Measurements from ENCODE around the gene SPINDOC.

The SPINDOC gene

DNA sequence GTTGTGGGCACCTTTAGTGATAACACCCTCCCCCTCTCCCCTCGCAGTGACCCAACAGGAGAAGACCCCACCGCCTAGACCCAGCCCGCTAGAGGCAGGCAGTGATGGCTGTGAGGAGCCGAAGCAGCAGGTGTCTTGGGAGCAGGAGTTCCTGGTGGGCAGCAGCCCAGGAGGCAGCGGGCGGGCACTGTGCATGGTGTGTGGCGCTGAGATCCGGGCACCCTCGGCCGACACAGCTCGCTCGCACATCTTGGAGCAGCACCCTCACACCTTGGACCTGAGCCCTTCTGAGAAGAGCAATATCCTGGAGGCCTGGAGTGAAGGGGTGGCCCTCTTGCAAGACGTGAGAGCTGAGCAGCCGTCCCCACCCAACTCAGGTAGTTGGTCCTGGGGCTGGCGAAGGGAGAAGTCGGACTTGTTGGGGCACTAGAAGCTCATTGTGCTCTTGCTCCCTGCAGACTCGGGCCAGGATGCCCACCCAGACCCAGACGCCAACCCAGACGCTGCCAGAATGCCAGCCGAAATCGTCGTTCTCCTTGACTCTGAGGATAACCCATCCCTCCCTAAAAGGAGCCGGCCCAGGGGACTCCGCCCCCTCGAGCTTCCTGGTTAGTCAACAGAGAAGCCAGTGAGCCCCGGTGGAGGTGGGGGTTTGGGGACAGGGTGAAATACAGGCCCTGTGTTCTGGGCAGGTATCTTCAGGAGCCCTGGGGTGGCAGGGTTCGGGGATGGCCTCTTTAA is 4.7 kb downstream of the SPINDOC start:
- peaks cover 10 to 16% of the 10 kb centered on the region in 2 experiments for H3K4me1 ChIP-seq (ENCODE audit: control insufficient read depth in 1 of 2, insufficient read depth in 1 of 2, low read depth in 1 of 2, low read length in 1 of 2)
- H3K27ac ChIP-seq, result no peak overlapping the region
- no peak overlapping the region for H3K4me3 ChIP-seq (ENCODE audit: low read depth in 1 of 2, low read length in 1 of 2)
- TF ChIP-seq, protein P1, sequence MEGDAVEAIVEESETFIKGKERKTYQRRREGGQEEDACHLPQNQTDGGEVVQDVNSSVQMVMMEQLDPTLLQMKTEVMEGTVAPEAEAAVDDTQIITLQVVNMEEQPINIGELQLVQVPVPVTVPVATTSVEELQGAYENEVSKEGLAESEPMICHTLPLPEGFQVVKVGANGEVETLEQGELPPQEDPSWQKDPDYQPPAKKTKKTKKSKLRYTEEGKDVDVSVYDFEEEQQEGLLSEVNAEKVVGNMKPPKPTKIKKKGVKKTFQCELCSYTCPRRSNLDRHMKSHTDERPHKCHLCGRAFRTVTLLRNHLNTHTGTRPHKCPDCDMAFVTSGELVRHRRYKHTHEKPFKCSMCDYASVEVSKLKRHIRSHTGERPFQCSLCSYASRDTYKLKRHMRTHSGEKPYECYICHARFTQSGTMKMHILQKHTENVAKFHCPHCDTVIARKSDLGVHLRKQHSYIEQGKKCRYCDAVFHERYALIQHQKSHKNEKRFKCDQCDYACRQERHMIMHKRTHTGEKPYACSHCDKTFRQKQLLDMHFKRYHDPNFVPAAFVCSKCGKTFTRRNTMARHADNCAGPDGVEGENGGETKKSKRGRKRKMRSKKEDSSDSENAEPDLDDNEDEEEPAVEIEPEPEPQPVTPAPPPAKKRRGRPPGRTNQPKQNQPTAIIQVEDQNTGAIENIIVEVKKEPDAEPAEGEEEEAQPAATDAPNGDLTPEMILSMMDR (IDR thresholded peaks at IDR 0.05), result no peak
- H3K9me3 ChIP-seq, result no peaks in the 10 kb centered on the region
- peaks cover 25% of the 10 kb centered on the region for H3K27me3 ChIP-seq
- H3K36me3 ChIP-seq, result no peaks in the 10 kb centered on the region

DNA sequence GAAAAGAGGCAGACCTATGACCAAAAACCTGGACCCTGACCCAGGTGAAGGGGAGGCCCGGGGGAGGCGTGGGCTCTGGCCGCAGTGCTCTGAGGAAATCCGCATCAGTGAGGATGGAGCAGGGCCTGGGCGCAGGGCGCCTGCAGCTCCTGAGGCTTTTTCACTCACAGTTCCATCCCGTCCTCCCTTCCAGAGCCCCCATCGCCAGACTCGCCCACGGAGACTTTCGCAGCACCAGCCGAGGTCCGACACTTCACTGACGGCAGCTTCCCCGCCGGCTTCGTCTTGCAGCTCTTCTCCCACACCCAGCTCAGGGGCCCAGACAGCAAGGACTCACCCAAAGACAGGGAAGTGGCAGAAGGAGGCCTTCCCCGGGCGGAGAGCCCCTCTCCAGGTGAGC is 5.4 kb downstream of the SPINDOC start:
- Histone ChIP-seq H3K27me3 (peaks cover 19% of the 10 kb centered on the region), H3K36me3 (no peaks in the 10 kb centered on the region), H3K27ac (no peak overlapping the region), H3K4me3 (ENCODE audit: low read depth in 1 of 2, low read length in 1 of 2) (no peak overlapping the region), H3K9me3 (no peaks in the 10 kb centered on the region), H3K4me1 (ENCODE audit: control insufficient read depth in 1 of 2, insufficient read depth in 1 of 2, low read depth in 1 of 2, low read length in 1 of 2) (peaks cover 7 to 13% of the 10 kb centered on the region in 2 experiments)
- TF ChIP-seq, protein P1 (IDR thresholded peaks at IDR 0.05), result no peak

DNA sequence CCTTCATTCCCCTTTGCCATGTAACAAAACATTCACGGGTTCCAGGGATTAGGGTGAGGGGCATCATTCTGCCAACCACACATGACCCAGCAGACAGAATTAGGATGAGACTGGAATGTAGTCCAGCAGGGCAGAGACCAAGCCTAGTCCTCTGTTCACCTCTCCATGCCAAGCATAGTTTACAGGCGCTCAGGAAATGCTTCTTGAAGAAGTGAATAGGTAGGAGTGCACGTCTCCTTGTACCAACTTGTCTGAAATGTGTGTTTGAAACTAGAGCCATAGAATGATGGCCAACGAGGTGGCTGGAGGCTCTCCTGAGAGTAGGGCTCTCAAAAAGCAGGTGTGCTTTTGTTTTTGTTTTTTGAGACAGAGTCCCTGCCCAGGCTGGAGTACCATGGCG is 8.2 kb downstream of the SPINDOC start:
- H3K4me3 ChIP-seq (ENCODE audit: low read depth in 1 of 2, low read length in 1 of 2), result no peak overlapping the region
- no peaks in the 10 kb centered on the region for H3K27me3 ChIP-seq
- TF ChIP-seq, protein P1 (IDR thresholded peaks at IDR 0.05), result no peak
- no peaks in the 10 kb centered on the region for H3K9me3 ChIP-seq
- H3K36me3 ChIP-seq, result peaks cover 3% of the 10 kb centered on the region
- H3K4me1 ChIP-seq (ENCODE audit: control insufficient read depth in 1 of 2, insufficient read depth in 1 of 2, low read depth in 1 of 2, low read length in 1 of 2), result peaks cover 0 to 1% of the 10 kb centered on the region in 2 experiments
- no peak overlapping the region for H3K27ac ChIP-seq

DNA sequence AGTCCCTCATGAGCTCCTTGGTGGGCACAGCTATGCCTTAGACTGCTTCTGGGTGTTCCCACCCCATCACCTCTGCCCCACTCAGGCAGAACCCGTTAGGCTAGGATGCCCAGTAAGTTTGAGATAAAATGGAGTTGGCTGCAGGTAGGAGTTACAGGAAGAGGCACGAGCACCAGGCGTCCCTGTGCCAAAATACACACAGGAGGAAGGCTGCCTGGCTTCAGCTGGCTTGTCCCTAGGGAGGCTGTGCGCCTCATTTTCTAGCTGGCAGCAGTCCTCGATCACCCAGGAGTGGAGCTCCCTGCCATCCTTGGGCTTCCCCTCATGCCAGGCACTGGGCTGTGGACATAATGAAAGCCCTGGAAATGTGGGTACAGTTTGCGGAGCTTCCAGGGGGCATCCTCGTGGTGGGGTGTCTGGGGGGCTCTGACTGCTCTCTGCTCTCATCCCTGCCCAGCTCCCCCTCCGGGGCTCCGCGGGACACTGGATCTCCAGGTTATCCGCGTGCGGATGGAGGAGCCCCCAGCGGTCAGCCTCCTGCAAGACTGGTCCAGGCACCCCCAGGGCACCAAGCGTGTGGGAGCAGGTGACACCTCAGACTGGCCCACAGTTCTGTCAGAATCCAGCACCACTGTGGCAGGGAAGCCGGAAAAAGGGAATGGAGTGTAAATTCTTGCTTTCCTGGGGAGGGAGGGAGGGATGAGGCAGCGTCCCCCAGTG is 13.4 kb downstream of the SPINDOC start:
- Histone ChIP-seq H3K27ac (no peak overlapping the region), H3K36me3 (peaks cover 9% of the 10 kb centered on the region), H3K4me3 (ENCODE audit: low read depth in 1 of 2, low read length in 1 of 2) (no peak overlapping the region), H3K9me3 (no peaks in the 10 kb centered on the region), H3K27me3 (no peaks in the 10 kb centered on the region), H3K4me1 (ENCODE audit: control insufficient read depth in 1 of 2, insufficient read depth in 1 of 2, low read depth in 1 of 2, low read length in 1 of 2) (no peaks in the 10 kb centered on the region)
- TF ChIP-seq, protein P1 (IDR thresholded peaks at IDR 0.05), result no peak

DNA sequence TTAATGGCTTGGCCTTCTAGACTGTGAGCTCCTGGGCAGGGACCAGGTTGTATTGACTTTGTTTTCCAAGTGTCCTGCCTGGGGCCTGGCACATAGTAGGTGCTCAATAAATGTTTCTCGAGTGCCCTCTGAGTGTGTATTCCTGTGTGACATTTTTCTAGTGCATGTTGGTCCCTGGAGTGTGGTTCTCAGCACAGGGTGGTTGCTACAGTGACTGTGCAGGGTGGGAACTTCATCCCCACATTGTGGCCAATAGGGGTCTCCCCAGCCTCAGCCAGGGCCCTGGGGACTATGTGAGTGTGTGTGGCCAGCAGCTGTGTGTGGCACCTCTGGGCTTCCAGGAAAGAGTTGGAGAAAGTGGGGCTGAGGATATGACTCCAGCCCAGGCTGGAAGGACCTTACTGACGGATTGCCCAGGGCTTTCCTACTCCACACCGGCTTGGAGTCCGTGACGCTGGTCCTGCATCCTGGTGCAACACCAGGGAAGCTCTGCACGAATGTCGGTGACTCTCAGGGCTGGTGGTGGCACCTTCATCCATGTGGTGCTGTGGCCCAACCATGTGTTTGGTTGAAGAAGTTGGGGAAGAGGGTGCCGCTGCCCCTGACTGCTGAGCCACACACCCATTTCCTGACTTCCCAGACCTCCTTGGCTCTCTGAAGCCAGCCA is 16.7 kb downstream of the SPINDOC start:
- Histone ChIP-seq H3K9me3 (no peaks in the 10 kb centered on the region), H3K27ac (no peak overlapping the region), H3K4me3 (ENCODE audit: low read depth in 1 of 2, low read length in 1 of 2) (no peak overlapping the region), H3K36me3 (peaks cover 6% of the 10 kb centered on the region), H3K4me1 (ENCODE audit: control insufficient read depth in 1 of 2, insufficient read depth in 1 of 2, low read depth in 1 of 2, low read length in 1 of 2) (peaks cover 4% of the 10 kb centered on the region in 2 experiments), H3K27me3 (no peaks in the 10 kb centered on the region)
- TF ChIP-seq, protein P1 (IDR thresholded peaks at IDR 0.05), result no peak
